H1 (cell line): Measurements from ENCODE around the gene KCNIP2. TPM values are rescaled to one million over a fixed set of nuclear protein-coding genes. Genes with fewer than 3 reads are reported as not detected.

Source experiments
- JUND ChIP-seq: IDR thresholded peaks from 2 replicates; pipeline ENCODE4 v1.6.1; 2011; ENCODE audit warnings: mild to moderate bottlenecking, improper control_type of control experiment, low read length
- NANOG ChIP-seq: IDR thresholded peaks from 2 replicates; pipeline ENCODE4 v1.6.1; 2011; ENCODE audit warnings: low read length, low read depth, mild to moderate bottlenecking, inconsistent platforms; ENCODE audit not compliant: insufficient read depth, poor library complexity, severe bottlenecking
- SIX5 ChIP-seq: IDR thresholded peaks from 2 replicates; pipeline ENCODE4 v1.6.1; 2011; ENCODE audit warnings: mild to moderate bottlenecking, low read depth, low read length
- TAF1 ChIP-seq: IDR thresholded peaks from 2 replicates; pipeline ENCODE4 v1.6.1; 2011; ENCODE audit warnings: mild to moderate bottlenecking, low read depth, low read length
- TBP ChIP-seq: IDR thresholded peaks from 2 replicates; pipeline ENCODE4 v1.6.1; 2011; ENCODE audit warnings: low read depth, low read length, improper control_type of control experiment
- polyA plus RNA-seq, 7 experiments: library from polyadenylated mRNA; depleted of rRNA in 3 of 7; stranded (reverse) in 5 of 7; unstranded in 2 of 7; fragments of >200 nt in 5 of 7; fragments of 200-250 nt in 2 of 7; gene quantifications; 1 replicate in 5 of 7; 2 replicates in 1 of 7; 4 replicates in 1 of 7; pipeline versions ENCODE4 v1.2.1 to v1.2.3, GENCODE V29; 2011 to 2013; ENCODE audit warnings: missing spikeins in 2 of 7, mixed read lengths in 2 of 7
- total RNA-seq: library from RNA; stranded (reverse); fragmentation: NEBNext Ultra II Directional; extraction: Animal tissue kit (Norgen Biotek cat#: 25700); gene quantifications from 2 replicates; pipeline ENCODE4 v1.2.1, GENCODE V29; 2021

KCNIP2 gene
- total and polyA plus RNA-seq, 2 of the 8 experiments (the other 6 are each of a cell fraction or from before 2014, with no cell fraction given), result 2.7 to 6.0 TPM

DNA sequence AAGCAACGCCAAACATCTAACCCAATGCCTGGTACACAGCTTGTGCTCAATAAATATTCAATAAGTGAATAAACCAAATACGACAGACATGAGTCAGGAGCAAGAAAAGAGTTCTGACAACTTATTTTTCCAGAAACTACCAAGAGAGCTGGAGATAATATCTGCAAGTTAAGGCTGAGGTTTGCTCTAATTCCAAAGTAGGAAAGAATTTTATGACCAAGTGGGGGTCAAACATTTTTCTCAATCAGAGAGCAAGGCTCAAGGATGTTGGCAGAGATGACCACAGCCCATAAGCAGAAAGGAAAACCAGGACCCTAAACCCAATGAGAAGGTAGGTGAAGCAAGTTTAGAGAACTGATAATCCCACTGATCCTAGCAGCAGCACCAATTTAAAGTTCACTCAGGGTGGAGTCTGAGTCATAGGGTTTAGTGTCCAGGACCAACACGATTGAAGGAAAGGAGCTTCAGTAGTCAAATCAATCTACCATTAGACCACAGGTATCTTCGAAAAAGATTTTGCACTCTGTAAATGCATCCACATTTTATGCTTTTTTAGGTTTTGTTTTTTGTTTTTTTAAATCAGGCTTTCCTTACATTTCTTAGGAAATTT lies 49.3 kb upstream of the KCNIP2 start (continued):
- TF ChIP-seq TBP (no peak), NANOG (no peak), SIX5 (no peak), TAF1 (no peak), JUND (no peak)
